ENCODE measurements around the gene ANKRD49.

The ANKRD49 gene

GRCh38 chr11:94544646-94545263 lies 51.0 kb downstream of the ANKRD49 start:
- DNase-seq, result peak; percentile 43

- DNase-seq, result no peak
Measured at GRCh38 chr11:94545264-94546161, 51.7 kb downstream of the ANKRD49 start.

GRCh38 chr11:94546162-94546470 lies 52.3 kb downstream of the ANKRD49 start:
- DNase-seq, result no peak

GRCh38 chr11:94546886-94547285 lies 53.1 kb downstream of the ANKRD49 start:
- no peak for DNase-seq

GRCh38 chr11:94549146-94549545 lies 55.4 kb downstream of the ANKRD49 start:
- no peak for DNase-seq
